Loucy (cell line): ENCODE data around the gene KLHL3.

ENCODE experiments used
- H2AFZ ChIP-seq: fragments of 200-600 bp; sonication (generic); 2 replicates; pipeline ENCODE4 v1.6.0; 2016; ENCODE audit warnings: antibody characterized with exemption, mild to moderate bottlenecking, low read length, moderate library complexity
- H3F3A ChIP-seq: fragments of 200-600 bp; 2 replicates; pipeline ENCODE4 v1.6.0; 2016; ENCODE audit warnings: antibody characterized with exemption, low read depth, mild to moderate bottlenecking
- H3K27me3 ChIP-seq: fragments of 200-600 bp; sonication (generic); 2 replicates; pipeline ENCODE4 v1.6.1; 2014; ENCODE audit warnings: low read length, mild to moderate bottlenecking; ENCODE audit not compliant: insufficient read depth, poor library complexity, severe bottlenecking
- H3K36me3 ChIP-seq: fragments of 200-600 bp; sonication (generic); 2 replicates; pipeline ENCODE4 v1.6.1; 2016; ENCODE audit warnings: low read length; ENCODE audit not compliant: insufficient read depth
- H3K4me1 ChIP-seq: fragments of 200-600 bp; sonication (generic); 2 replicates; pipeline ENCODE4 v1.5.1; 2014; ENCODE audit warnings: low read length, mild to moderate bottlenecking; ENCODE audit not compliant: insufficient read depth, poor library complexity, severe bottlenecking
- H3K4me2 ChIP-seq: fragments of 200-600 bp; sonication (generic); 2 replicates; pipeline ENCODE4 v1.6.0; 2014; ENCODE audit warnings: antibody characterized with exemption, low read length, low read depth, mild to moderate bottlenecking; ENCODE audit not compliant: poor library complexity, severe bottlenecking
- H3K4me3 ChIP-seq: fragments of 200-600 bp; sonication (generic); 2 replicates; pipeline ENCODE4 v1.5.1; 2014; ENCODE audit warnings: low read length, mild to moderate bottlenecking, mixed read lengths; ENCODE audit not compliant: poor library complexity, severe bottlenecking
- H3K79me2 ChIP-seq: fragments of 200-600 bp; sonication (generic); 2 replicates; pipeline ENCODE4 v1.6.1; 2014; ENCODE audit warnings: low read length; ENCODE audit not compliant: insufficient read depth
- H3K9ac ChIP-seq: fragments of 200-600 bp; sonication (generic); 2 replicates; pipeline ENCODE4 v1.6.0; 2014; ENCODE audit warnings: mild to moderate bottlenecking, low read depth, low read length, moderate library complexity; ENCODE audit not compliant: poor library complexity, severe bottlenecking
- H3K9me2 ChIP-seq: fragments of 200-600 bp; sonication (generic); replicated peaks from 2 replicates; pipeline ENCODE4 v1.6.1; 2016; ENCODE audit warnings: low read depth, low read length, mixed read lengths
- H3K9me3 ChIP-seq: fragments of 200-600 bp; sonication (generic); 2 replicates; pipeline ENCODE4 v1.6.1; 2014; ENCODE audit warnings: mild to moderate bottlenecking, antibody characterized with exemption, low read length, low read depth; ENCODE audit not compliant: insufficient read depth
- H4K20me1 ChIP-seq: fragments of 200-600 bp; sonication (generic); 2 replicates; pipeline ENCODE4 v1.6.0; 2014; ENCODE audit warnings: antibody characterized with exemption, low read length, mild to moderate bottlenecking; ENCODE audit not compliant: insufficient read depth, poor library complexity, severe bottlenecking
- CTCF ChIP-seq: fragments of 200-600 bp; sonication (generic); conservative IDR thresholded peaks from 2 replicates; pipeline ENCODE4 v1.5.1; 2014; ENCODE audit warnings: mild to moderate bottlenecking, antibody characterized with exemption, low read length
- EZH2phosphoT487 ChIP-seq: fragments of 200-600 bp; IDR thresholded peaks from 2 replicates; pipeline ENCODE4 v1.6.1; 2018; ENCODE audit warnings: antibody characterized with exemption, mild to moderate bottlenecking, moderate library complexity, borderline replicate concordance

Gene KLHL3

GRCh38 chr5:137649228-137649935 is 86.5 kb downstream of the KLHL3 start:
- H3K9me2 ChIP-seq = no peaks in the 10 kb centered on the region

GRCh38 chr5:137648361-137648760 is 87.5 kb downstream of the KLHL3 start:
- H4K20me1 ChIP-seq = no peaks in the 10 kb centered on the region
- TF ChIP-seq CTCF = no peak
- TF ChIP-seq EZH2phosphoT487 = no peak
- H3K79me2 ChIP-seq = no peaks in the 10 kb centered on the region
- no peaks in the 10 kb centered on the region for H3K27me3 ChIP-seq
- H3K9me2 ChIP-seq = no peaks in the 10 kb centered on the region
- no peak overlapping the region for H3K9ac ChIP-seq
- H3K4me2 ChIP-seq = no peak overlapping the region
- H3K4me3 ChIP-seq = no peak overlapping the region
- H3K36me3 ChIP-seq = peaks cover 21% of the 10 kb centered on the region; the same call in 1 of the 2 replicates
- H3K4me1 ChIP-seq = no peaks in the 10 kb centered on the region
- H2AFZ ChIP-seq = no peak overlapping the region
- H3F3A ChIP-seq = no peaks in the 10 kb centered on the region; the same call in 1 of the 2 replicates
- no peaks in the 10 kb centered on the region for H3K9me3 ChIP-seq

More at GRCh38 chr5:137649228-137649935, 86.5 kb downstream of the KLHL3 start:
- no peaks in the 10 kb centered on the region; the same call in 1 of the 2 replicates for H3F3A ChIP-seq
- peaks cover 21% of the 10 kb centered on the region; the same call in 1 of the 2 replicates for H3K36me3 ChIP-seq
- H3K4me3 ChIP-seq = no peak overlapping the region
- H3K27me3 ChIP-seq = no peaks in the 10 kb centered on the region
- no peaks in the 10 kb centered on the region for H3K79me2 ChIP-seq
- no peak overlapping the region for H3K4me2 ChIP-seq
- no peaks in the 10 kb centered on the region for H3K9me3 ChIP-seq
- no peak overlapping the region for H3K9ac ChIP-seq
- no peaks in the 10 kb centered on the region for H3K4me1 ChIP-seq
- H4K20me1 ChIP-seq = no peaks in the 10 kb centered on the region
- TF ChIP-seq CTCF (no peak), EZH2phosphoT487 (no peak)
- H2AFZ ChIP-seq = no peak overlapping the region

GRCh38 chr5:137647401-137647800 is 88.5 kb downstream of the KLHL3 start:
- H3K36me3 ChIP-seq = peaks cover 21% of the 10 kb centered on the region; the same call in 1 of the 2 replicates
- H3K4me3 ChIP-seq = no peak overlapping the region
- H3K27me3 ChIP-seq = no peaks in the 10 kb centered on the region
- no peaks in the 10 kb centered on the region; the same call in 1 of the 2 replicates for H3F3A ChIP-seq
- H2AFZ ChIP-seq = no peak overlapping the region
- TF ChIP-seq CTCF (no peak), EZH2phosphoT487 (no peak)
- H3K79me2 ChIP-seq = no peaks in the 10 kb centered on the region
- H3K9ac ChIP-seq = no peak overlapping the region
- no peaks in the 10 kb centered on the region for H3K4me1 ChIP-seq
- H4K20me1 ChIP-seq = no peaks in the 10 kb centered on the region
- H3K9me2 ChIP-seq = no peaks in the 10 kb centered on the region
- H3K4me2 ChIP-seq = no peak overlapping the region
- no peaks in the 10 kb centered on the region for H3K9me3 ChIP-seq
